Activated CD8-positive, alpha-beta memory T cell treated with anti-CD3 and anti-CD28 coated beads for 1 hour (primary cell): ENCODE results near the gene GPR108.
"Not testable (repeated sequence)": the region's sequence is repeated elsewhere in the genome, so short reads cannot be mapped to it uniquely, and the experiment has no call there.

ENCODE experiments used
- DNase-seq, 2 donors: peaks; one replicate each; pipeline ENCODE4 v3.0.0-alpha.2; 2020; ENCODE audit warnings: low read depth in 1 of 2; ENCODE audit errors: extremely low read depth in 1 of 2

Gene GPR108

DNA sequence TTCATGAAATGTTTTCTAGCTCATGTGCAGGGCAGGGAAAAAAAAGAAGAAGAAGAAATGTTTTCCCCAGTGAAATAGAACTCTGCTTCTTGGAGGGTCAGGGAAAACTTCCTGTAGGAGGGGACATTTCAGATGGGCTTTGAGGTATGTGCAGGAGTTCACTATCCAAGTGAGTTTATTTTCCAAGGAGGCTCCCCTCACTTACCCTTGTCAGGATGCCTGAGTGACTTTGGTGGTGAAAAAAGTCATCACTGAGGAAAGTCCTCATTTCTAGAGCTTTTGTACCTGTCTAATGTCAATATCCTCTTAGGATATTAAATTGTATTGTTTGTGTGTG, 16.3 kb downstream of the GPR108 start:
- no peak for DNase-seq

DNA sequence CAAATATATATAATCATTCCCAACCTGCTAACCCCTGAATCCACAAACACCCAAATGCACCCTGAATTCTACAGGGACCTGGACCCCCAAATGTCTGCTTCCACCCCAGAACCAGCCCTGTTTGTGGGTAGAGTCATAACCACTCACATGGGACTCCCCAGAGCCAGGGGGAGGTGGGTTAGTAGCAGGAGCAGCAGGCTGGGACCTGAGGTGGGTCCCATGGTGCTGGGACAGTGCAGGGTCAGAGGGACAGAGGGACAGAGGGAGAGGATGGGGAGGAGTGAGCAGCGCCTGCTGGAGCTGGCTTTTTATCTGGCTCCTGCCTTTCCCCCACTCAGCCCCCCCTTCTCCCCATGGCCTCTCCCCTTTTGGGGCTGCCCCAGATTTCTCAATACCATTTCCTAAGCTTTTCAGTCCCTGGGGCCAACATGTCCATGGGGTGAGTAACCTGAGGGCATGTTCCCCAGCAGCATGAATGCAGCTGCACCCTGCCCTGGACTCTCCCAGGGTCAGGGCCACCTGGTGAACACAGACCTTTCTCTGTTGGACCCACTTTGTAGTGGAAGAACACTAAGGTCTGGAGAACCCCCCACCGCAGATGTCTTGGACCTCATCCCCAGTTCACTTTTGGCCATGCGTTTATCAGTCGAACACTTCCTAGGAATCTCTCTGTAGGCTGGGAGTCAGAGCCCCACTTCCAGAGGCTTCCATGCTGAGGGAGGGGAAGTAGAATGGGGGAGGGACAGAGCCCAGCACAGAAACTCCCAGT, 16.8 kb downstream of the GPR108 start, which contains the start of gene C3:
C3 (minus strand) TSS at position 282 of the 769 bp plus-strand sequence; CDS start at position 221, 61 bp downstream.
- DNase-seq = no peak

DNA sequence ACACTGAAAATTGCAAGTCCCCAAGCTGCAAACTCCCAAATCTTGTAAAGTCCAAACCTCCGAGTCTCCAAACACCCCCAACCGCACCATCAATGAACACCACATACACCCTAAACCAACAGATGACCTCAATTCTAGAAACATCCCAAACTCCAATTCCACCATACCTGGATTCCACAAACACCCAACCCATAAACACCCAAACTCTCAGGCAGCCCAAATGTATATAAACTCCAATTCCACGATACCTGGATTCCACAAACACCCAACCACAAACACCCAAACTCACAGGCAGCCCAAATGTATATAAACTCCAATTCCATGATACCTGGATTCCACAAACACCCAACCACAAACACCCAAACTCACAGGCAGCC, 17.4 kb downstream of the GPR108 start:
- no peak for DNase-seq

DNA sequence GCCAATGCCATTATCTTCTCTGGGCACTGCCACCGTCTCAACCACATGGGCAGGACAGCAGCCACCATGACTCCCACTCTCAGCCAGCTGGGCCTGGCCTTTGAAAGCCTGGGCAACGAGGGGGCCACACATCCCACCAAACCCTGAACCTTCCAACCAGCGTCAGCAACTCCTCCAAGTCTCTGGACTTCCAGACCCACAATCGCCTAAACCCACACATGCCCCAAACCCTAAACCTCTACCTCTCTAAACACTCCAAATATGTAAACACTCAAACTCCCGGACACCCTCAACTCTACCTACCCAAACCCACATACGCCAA, 17.9 kb downstream of the GPR108 start:
- no peak for DNase-seq

DNA sequence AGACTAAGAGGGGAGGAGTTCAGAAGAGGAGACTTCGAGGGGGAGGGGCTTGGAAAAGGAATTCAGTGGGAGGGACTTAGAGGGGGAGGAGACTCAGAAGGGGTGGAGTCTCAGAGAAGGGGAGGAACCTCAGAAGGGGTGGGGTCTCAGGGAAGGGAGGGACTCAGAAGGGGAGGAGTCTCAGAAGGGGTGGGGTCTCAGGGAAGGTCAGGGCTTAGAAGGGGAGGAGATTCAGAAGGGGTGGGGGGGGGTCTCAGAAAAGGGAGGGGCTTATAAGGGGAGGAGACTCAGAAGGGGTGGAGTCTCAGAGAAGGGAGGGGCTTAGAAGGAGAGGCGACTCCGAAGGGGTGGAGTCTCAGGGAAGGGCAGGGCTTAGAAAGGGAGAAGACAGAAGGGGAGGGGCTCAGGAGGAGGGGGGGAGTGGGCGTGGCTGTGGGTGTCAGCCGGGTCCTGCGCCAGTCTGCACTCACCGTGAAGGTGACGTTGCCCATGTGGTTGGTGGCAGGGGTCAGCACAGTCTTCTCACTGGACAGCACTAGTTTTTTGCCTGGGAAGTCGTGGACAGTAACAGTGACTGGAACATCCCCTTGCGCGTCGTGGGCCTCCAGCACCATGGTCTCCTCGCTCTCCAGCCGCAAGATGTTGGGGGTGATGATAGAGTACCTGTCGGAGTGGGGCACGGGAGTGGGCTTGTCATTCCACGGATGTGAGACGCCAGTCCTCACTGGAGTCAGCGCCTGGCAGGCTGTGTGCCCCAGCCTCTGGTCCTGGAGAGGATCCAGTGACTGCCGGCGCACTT, 18.4 kb downstream of the GPR108 start:
- no peak for DNase-seq

DNA sequence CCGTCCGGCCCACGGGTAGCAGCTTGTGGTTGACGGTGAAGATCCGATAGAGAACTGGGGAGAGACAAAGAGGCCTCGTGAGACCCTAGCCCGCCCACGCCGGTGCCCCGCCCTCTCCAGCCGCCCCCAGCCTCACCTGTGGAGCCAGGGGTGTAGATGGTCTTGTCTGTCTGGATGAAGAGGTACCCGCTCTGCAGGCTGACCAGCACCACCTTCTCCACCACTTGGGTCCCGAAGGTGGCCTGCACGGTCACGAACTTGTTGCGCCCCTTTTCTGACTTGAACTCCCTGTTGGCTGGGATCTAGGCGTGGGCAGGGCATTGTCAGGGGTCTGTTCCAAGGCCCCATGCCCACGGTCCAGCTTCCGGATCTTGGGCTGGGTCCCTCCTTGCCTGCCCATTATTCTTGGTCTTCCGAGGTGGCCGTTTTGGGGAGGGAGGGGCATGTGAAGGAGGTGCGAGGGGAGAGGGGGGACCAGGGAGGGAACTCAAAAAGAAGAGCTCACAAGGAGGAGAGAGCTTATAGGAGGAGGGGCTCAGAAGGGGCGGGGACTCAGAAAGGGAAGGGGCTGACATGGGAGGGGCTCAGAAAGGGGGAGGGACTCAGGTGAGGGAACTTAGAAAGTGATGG, 19.2 kb downstream of the GPR108 start:
- no peak for DNase-seq

DNA sequence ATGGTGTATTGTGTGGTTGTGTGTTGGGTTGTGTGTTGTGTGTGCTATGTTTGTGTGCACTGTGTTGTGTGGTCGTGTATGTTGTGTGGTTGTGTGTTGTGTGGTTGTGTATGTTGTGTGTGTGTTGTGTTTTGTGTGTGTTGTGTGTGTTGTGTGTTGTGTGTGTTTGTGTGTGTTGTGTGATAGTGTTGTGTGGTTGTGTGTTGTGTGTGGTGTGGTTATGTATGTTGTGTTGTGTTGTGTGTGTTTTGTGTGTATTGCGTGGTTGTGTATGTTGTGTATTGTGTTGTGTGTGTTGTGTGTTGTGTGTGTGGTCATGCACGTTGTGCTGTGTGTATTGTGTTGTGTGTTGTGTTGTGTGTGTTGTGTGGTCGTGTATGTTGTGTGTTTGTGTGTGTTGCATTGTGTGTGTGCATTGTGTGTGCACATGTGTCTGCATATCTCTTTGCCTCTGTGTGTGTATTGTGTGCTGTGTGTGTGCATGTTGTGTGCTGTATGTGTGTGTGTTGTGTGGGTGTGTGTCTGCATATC, 19.9 kb downstream of the GPR108 start:
- DNase-seq = no peak

DNA sequence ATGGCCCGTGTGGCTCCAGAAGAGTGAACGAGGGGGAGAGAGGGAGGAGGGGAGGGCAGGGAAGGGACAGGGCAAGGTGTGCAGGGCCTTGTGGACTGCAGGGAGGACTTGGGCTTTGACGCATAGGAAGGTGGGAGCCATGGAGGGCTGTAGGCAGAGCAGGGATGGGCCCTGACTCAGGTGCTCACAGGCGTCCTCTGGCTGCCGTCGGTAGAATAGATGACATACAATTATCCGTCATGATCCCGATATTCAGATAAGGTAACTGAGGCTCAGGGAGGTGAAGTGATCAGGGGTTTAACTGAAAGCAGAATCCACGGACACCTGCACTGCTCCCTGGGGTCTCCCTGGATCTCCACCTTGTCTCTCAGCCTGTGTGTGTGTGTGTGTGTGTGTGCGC, 20.3 kb downstream of the GPR108 start:
- DNase-seq = no peak

DNA sequence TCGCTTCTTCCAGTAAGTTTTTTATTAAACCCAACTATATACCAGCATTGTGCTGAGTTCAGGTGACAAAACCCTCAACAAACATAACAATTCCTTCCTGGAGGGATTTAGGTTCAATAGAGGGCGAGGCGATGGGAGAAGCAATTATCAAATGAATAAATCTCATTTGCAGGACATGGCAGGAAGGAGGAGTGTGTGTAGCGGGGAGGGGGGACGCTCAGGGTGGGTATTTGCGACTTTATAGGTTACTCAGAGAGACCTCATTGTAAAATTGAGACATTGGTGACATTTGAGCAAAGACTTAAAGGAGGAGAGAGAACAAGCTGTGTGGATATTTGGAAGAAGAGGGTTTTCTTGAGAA, 20.8 kb downstream of the GPR108 start:
- no peak for DNase-seq

DNA sequence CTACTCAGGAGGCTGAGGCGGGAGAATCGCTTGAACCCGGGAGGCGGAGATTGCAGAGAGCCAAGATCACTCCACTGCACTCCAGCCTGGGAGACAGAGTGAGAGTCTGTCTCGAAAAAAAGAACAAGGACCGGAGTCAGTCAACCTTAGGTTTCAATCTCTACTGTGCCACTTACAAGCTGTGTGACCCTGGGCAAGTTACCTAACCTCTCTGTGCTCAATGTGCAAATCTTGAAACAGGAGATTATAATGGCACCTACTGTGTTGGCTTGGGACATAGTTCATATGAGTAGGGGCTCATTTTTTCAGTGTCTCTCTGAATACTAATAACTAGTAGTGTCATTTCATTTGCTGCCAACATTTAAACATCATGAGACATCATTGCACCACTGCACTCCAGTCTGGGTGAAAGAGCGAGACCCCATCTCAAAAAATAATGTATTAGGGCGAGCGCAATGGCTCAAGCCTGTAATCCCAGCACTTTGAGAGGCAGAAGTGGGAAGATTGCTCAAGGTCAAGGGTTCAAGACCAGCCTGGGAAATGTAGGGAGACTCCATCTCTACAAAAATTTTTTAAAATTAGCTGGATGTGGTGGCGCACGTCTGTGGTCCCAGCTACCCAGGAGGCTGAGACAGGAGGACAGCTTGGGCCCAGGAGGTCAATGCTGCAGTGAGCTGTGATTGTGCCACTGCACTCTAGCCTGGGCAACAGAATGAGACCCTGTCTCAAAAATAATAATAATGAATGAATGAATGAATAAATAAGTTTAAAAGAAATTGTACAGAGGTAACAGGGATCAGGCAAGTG, 22.4 kb downstream of the GPR108 start:
- DNase-seq = no peak

DNA sequence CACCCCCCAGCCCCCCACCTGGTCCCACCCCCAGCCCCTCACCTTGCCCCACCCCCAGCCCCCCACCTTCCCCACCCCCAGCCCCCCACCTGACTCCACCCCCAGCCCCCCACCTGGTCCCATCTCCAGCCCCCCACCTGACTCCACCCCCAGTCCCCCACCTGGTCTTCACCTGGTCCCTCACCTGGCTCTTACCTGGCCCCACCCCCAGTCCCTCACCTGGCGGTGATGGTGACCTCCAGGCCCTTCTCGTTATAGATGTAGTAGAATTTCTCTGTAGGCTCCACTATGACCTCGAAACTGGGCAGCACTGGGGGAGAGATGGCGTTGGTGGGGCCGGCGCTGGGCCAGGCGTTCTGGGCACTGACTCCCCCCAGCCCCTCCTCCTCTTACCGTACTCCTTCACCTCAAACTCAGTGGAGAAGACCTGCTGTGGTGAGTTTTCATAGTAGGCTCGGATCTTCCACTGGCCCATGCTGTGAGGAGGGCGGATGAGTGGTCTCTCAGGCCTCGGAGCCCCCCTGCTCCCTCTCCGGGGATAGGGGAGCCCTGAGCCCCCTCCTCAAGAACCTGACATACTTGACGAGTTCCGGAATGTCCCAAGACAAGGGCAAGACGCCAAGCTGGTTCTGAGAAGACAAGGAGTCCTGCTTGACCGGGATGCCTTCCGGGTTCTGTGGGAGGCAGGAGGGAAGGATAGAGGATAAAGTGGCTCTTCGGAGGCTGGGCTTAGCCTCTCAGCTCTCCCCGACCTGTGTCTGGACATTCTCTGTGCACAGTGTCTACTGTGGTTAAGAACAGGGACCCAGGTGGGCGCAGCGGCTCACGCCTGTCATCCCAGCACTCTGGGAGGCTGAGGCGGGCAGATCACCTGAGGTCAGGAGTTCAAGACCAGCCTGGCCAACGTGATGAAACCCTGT, 23.3 kb downstream of the GPR108 start:
- no peak for DNase-seq

DNA sequence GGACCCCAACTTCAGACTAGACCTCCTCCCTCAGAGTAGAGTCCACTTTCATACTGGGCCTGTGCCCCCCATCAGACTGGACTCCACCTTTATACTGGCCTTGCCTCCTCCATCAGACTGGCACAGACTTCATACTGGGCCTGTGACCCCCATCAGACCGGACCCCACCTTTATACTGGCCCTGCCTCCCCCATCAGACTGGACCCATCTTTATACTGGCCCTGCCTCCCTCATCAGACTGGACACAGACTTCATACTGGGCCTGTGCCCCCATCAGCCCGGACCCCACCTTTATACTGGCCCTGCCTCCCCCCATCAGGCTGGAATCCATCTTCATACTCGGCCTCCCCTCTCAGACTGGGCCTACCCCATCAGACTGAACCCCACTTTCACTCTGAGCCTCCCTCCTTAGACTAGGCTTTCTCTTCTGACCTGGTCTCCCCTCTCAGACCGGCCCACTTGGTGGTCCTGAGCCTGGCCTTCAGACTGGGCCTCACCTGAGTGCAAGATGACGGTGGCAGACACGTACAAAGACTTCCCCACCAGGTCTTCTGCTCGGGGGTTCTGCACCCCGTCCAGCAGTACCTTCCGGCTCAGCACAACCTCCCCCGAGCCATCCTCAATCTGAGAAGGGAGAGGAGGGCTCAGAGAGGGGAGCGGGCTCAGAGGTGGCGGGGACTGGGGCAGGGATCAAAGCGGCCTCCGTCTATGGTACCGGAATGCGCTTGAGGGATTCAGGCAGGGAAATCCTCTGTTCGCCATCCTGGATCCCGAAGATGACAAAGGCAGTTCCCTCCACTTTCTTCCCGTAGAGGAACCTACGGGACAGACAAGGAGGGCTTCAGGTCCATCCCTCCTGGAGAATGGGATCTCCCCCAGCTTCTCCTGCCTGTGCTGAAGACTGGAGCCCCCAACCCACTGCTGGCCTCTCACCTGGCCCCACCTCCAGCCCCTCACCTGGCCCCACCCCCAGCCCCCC, 24.4 kb downstream of the GPR108 start:
- DNase-seq = no peak

DNA sequence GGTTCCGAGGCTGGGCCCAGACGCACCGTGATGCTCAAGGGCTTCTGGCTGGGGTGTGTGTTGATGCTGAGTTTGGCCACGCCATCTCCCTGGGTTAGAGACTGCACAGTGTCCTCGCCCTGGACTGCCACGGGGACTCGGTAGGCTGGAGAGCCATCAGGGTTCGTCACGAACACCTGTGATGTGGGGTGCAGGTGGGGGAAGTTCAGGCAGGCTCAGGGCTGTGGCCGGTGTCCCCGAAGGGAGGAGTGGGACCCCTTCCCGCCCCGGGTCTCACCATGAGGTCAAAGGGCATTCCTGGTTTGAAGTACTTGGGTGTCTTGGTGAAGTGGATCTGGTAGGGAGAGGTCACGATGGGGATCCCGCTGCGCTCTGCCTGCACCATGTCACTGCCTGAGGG, 25.1 kb downstream of the GPR108 start:
- DNase-seq = no peak

DNA sequence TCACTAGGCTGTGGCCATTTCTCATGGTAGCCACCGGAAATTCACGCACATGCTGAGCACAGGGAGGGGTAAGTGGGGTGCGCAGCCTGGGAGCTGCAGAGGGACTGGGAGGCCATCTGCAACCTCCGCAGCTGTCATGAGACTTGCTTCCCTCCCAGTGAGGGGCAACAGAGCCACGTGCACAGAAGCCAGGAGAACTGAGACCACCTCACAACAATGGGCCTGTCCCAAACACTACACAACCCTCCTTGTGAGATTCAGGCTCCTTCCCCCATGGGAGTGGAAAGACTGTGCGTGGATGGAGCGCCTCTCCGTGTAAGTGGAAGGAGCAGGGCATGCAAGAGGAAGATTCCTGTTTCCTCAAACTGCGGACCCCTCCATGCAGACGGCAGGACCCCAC, 25.8 kb downstream of the GPR108 start:
- DNase-seq = no peak

DNA sequence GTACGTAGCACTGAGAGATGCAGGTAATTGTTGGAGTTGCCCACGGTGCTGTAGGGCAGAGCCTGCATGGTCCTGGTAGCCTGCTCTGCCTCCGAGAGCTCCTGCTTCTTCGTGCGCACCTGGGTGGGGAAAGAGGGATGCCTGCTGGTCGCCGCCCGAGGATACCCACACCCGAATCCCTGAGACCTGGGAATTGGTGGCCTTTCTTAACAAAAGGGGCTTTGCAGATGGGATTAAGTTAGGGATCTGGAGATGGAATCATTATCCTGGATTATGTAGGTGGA, 26.4 kb downstream of the GPR108 start:
- no peak for DNase-seq

DNA sequence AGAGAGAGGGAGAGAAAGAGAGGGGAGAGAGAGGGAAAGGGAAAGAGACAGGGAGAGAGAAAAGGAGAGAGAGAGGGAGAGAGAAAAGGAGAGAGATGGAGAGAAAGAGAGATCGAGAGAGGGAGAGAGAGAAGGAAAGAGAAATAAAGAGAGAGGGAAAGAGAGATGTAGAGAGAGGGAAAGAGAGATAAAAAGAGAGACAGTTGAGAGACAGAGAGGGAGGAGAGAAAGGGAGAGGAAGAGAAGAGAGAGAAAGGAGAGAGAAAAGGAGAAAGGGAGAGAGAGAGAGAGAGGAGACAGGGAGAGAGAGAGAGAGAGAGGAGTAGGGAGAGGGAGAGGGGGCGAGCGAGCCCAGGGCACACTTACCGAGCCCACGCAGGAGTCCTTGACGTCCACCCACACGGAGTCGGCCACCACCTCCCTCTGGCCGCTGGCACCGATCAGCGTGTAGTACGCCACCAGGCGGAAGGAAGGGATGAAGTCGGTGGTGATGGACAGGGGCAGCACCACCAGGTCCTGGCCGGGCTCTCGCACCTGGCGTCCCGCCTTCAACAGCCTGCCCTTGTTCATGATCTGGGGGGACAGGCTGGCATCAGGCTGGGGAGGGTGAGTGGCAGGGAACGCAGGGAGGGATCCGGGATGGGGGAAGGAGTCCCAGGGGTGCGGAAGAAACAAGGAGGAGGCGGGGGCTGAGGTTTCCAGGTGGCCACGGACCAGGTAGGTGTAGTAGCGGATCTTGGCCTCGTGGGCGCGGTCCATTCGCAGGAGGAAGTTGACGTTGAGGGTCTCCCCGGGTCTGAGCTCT, 26.9 kb downstream of the GPR108 start:
- no peak for DNase-seq

DNA sequence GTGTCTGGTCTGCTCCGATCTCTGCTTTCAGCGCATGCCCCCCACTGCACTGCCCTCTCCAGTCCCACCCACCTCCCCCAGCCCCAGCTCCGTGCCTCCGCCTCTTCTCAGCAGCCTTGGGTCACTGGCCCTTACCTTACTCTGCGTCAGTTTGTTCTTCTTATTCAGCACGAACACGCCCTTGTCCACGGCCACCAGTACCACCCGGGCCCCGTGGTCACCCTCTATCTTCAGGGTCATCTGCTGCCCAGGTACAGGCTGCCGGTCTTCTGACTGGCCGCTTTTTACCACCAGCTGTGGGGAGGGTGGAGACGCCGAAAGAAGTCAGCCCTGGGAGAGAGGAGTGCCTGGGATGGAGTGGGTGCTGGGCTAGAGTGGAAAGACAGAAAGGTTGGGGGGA, 27.8 kb downstream of the GPR108 start:
- no peak for DNase-seq

DNA sequence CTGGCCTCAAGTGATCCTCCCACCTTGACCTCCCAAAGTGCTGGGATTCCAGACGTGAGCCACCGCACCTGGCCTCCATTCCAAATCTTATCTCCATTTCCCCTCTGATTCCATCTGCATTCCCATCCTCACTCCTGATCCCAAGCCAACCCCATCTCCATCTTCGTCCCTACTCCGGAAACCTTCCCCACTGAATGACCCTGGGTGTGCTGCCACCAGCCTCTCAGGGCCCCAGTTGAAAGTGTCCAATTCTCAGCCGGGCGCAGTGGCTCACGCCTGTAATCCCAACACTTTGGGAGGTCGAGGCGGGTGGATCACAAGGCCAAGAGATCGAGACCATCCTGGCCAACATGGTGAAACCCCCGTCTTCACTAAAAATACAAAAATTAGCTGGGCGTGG, 28.5 kb downstream of the GPR108 start:
- DNase-seq = not testable (repeated sequence)
